ENCODE results near the gene TMED4. TPM values are rescaled to one million over a fixed set of nuclear protein-coding genes. Genes with fewer than 3 reads are reported as not detected.
A peak's percentile ranks its signal among the peaks of the same experiment; 100 is the strongest.

Gene TMED4
- polyA plus RNA-seq, 3 donors, result 45.7 to 76.7 (median 49.0) TPM

GRCh38 chr7:44569959-44570358 lies 12.1 kb downstream of the TMED4 start:
- Histone ChIP-seq H3K36me3 (replicated peaks in 1 of 2; ENCODE audit: control insufficient read depth in 1 of 2, insufficient read depth in 2 of 2, low read length in 2 of 2) (peaks cover 68 to 77% of the 10 kb centered on the region in 2 donors), H4K20me1 (ENCODE audit: insufficient read depth, low read length) (peaks cover 14% of the 10 kb centered on the region), H3K9me3 (replicated peaks in 1 of 2; ENCODE audit: control insufficient read depth in 1 of 2, insufficient read depth in 1 of 2, low read length in 2 of 2) (no peaks in the 10 kb centered on the region), H3K4me2 (replicated peaks; ENCODE audit: extremely low read depth, low read length, poor library complexity, severe bottlenecking) (no peak overlapping the region), H3K27ac (ENCODE audit: low read depth in 1 of 2, low read length in 2 of 2) (no peak overlapping the region), H3K79me2 (ENCODE audit: insufficient read depth, low read length) (peaks cover 30% of the 10 kb centered on the region), H3K27me3 (ENCODE audit: control insufficient read depth in 2 of 2, insufficient read depth in 2 of 2, low read length in 2 of 2) (no peaks in the 10 kb centered on the region), H3K4me3 (replicated peaks in 1 of 3; ENCODE audit: low read depth in 2 of 3, low read length in 3 of 3) (no peak overlapping the region), H3K4me1 (ENCODE audit: control insufficient read depth in 1 of 2, insufficient read depth in 2 of 2, low read length in 2 of 2) (peaks cover 20 to 23% of the 10 kb centered on the region in 2 donors), H2AFZ (ENCODE audit: insufficient read depth, low read depth, low read length, poor library complexity, severe bottlenecking) (no peak overlapping the region), H3K9ac (ENCODE audit: insufficient read depth, low read length, poor library complexity, severe bottlenecking) (no peak overlapping the region)
- 91% methylated on average over 6 of the region's 9 CpGs for WGBS (ENCODE audit: insufficient coverage)
- no peak for DNase-seq
- H3K9me3 Mint-ChIP-seq, result peaks cover 0 to 3% (median 0%) of the 10 kb centered on the region in 7 donors
- H3K27ac Mint-ChIP-seq, result peak overlapping the region in 2 of 7 donors; percentile 31 to 46
- H3K27me3 Mint-ChIP-seq (ENCODE audit: low read depth in 3 of 3), result no peaks in the 10 kb centered on the region
- no peak for TF ChIP-seq CTCF (IDR thresholded peaks at IDR 0.05)
- no peak overlapping the region for H3K4me3 Mint-ChIP-seq
- peaks cover 72 to 76% of the 10 kb centered on the region in 2 donors for H3K36me3 Mint-ChIP-seq
- H3K4me1 Mint-ChIP-seq, result peaks cover 33% of the 10 kb centered on the region
- intact Hi-C loops (cut with micrococcal nuclease), result loop anchor here (5.0 to 10.0 kb wide), 4 partner anchors 78 to 735 kb away; partner anchors contain the start of genes NUDCD3 (in 1 of the 2), TBRG4 (in 1 of the 2) and ZMIZ2 (in 1 of the 2)

GRCh38 chr7:44568771-44569560 lies 13.1 kb downstream of the TMED4 start:
- H3K9ac ChIP-seq (ENCODE audit: insufficient read depth, low read length, poor library complexity, severe bottlenecking), result no peak overlapping the region
- peaks cover 20% of the 10 kb centered on the region for H3K79me2 ChIP-seq (ENCODE audit: insufficient read depth, low read length)
- Mint-ChIP-seq H3K36me3 (peaks cover 82 to 86% of the 10 kb centered on the region in 2 donors), H3K4me3 (peak overlapping the region in 1 of 2 donors; percentile 43), H3K27ac (peak overlapping the region in 6 of 7 donors; percentile 21 to 73 (median 30)), H3K27me3 (ENCODE audit: low read depth in 3 of 3) (peaks cover 0 to 2% (median 0%) of the 10 kb centered on the region in 3 donors), H3K9me3 (peaks cover 0 to 3% (median 0%) of the 10 kb centered on the region in 7 donors), H3K4me1 (peaks cover 24% of the 10 kb centered on the region)
- no peak overlapping the region for H2AFZ ChIP-seq (ENCODE audit: insufficient read depth, low read depth, low read length, poor library complexity, severe bottlenecking)
- H3K27me3 ChIP-seq (ENCODE audit: control insufficient read depth in 2 of 2, insufficient read depth in 2 of 2, low read length in 2 of 2), result no peaks in the 10 kb centered on the region
- H3K4me1 ChIP-seq (ENCODE audit: control insufficient read depth in 1 of 2, insufficient read depth in 2 of 2, low read length in 2 of 2), result peaks cover 12 to 15% of the 10 kb centered on the region in 2 donors
- H3K27ac ChIP-seq (ENCODE audit: low read depth in 1 of 2, low read length in 2 of 2), result no peak overlapping the region
- no peak for TF ChIP-seq CTCF (IDR thresholded peaks at IDR 0.05)
- no peaks in the 10 kb centered on the region for H3K9me3 ChIP-seq (replicated peaks in 1 of 2; ENCODE audit: control insufficient read depth in 1 of 2, insufficient read depth in 1 of 2, low read length in 2 of 2)
- no peak for DNase-seq
- peaks cover 21% of the 10 kb centered on the region for H4K20me1 ChIP-seq (ENCODE audit: insufficient read depth, low read length)
- H3K4me3 ChIP-seq (replicated peaks in 1 of 3; ENCODE audit: low read depth in 2 of 3, low read length in 3 of 3), result no peak overlapping the region
- H3K36me3 ChIP-seq (replicated peaks in 1 of 2; ENCODE audit: control insufficient read depth in 1 of 2, insufficient read depth in 2 of 2, low read length in 2 of 2), result peaks cover 78 to 86% of the 10 kb centered on the region in 2 donors
- intact Hi-C loops (cut with micrococcal nuclease), result no loop called here
- no peak overlapping the region for H3K4me2 ChIP-seq (replicated peaks; ENCODE audit: extremely low read depth, low read length, poor library complexity, severe bottlenecking)
- WGBS (ENCODE audit: insufficient coverage), result 100% methylated on average over 10 of the region's 17 CpGs

All from CD14-positive monocyte (primary cell).